Stomach (tissue), 9 donors: ENCODE measurements around the gene ARTN. TPM values are rescaled to one million over a fixed set of nuclear protein-coding genes. Genes with fewer than 3 reads are reported as not detected.
A peak's percentile ranks its signal among the peaks of the same experiment; 100 is the strongest.

Source experiments
- DNase-seq, 2 donors: peaks; one replicate each; pipeline versions ENCODE4 v3.0.0 to v3.0.0-alpha.2; 2013 to 2019
- H3K27ac ChIP-seq, 5 donors: fragments of 200-600 bp in 4 of 5; sonication (generic) in 4 of 5; one replicate each; pipeline ENCODE4 v1.5.1; 2013 to 2019; ENCODE audit warnings: mild to moderate bottlenecking in 1 of 5, moderate library complexity in 1 of 5
- H3K27me3 ChIP-seq, 3 donors: fragments of 200-600 bp; sonication (generic); one replicate each; pipeline ENCODE4 v1.5.1; 2017 to 2019; ENCODE audit warnings: mixed run types in 1 of 3
- H3K36me3 ChIP-seq, 4 donors: fragments of 200-600 bp; sonication (generic); 1 replicate in 3 of 4; 2 replicates in 1 of 4; pipeline ENCODE4 v1.5.1; 2016 to 2019
- H3K4me1 ChIP-seq, 4 donors: fragments of 200-600 bp; sonication (generic); one replicate each; pipeline ENCODE4 v1.5.1; 2016 to 2019
- H3K4me3 ChIP-seq, 4 donors: fragments of 200-600 bp; sonication (generic) in 3 of 4; one replicate each; pipeline ENCODE4 v1.5.1; 2016 to 2019; ENCODE audit warnings: mild to moderate bottlenecking in 1 of 4
- H3K9me3 ChIP-seq, 4 donors: fragments of 200-600 bp; sonication (generic); one replicate each; pipeline ENCODE4 v1.5.1; 2016 to 2019
- EP300 ChIP-seq: sonication (generic); formaldehyde crosslinking; IDR thresholded peaks from one replicate; pipeline ENCODE4 v1.6.1; 2017; ENCODE audit warnings: antibody characterized with exemption
- POLR2A ChIP-seq, 4 donors: fragments of 450-650 bp; IDR thresholded peaks; one replicate each; pipeline ENCODE4 v1.6.1; 2016; ENCODE audit warnings: antibody characterized with exemption in 4 of 4, control low read depth in 2 of 4, mild to moderate bottlenecking in 1 of 4, moderate library complexity in 1 of 4
- POLR2AphosphoS5 ChIP-seq, 3 donors: sonication (generic); formaldehyde crosslinking; IDR thresholded peaks; one replicate each; pipeline ENCODE4 v1.6.1; 2016; ENCODE audit warnings: antibody characterized with exemption in 3 of 3
- WGBS, 5 donors: extraction: QIAGEN DNeasy Blood & Tissue Kit in 3 of 5; methylation state at CpG; one replicate each; pipeline versions ENCODE4 v1.1.5 to v1.1.7; 2013 to 2018; 5-methylcytosine and 5-hydroxymethylcytosine counted together
- intact Hi-C: fragments of 100-400 bp; cut with DNase I; formaldehyde crosslinking; loops from one replicate; pipeline ENCODE4 v1.15.1; 2023; ENCODE audit warnings: low total_unique reads
- polyA plus RNA-seq, 3 donors: library from polyadenylated mRNA; stranded (reverse); fragments of 200-250 nt; gene quantifications; one replicate each; pipeline ENCODE4 v1.2.3, GENCODE V29; 2013
- total RNA-seq, 5 donors: library from RNA; depleted of rRNA; stranded (reverse); fragments of >200 nt; gene quantifications; one replicate each; pipeline versions ENCODE4 v1.1.0 to v1.2.3, GENCODE V29; 2014 to 2016
- TF ChIP-seq, protein P1 (sequence below), 7 experiments: fragments of 450-650 bp in 4 of 7; fragments of 200-600 bp in 3 of 7; sonication (generic) in 3 of 7; IDR thresholded peaks; one replicate each; pipeline ENCODE4 v1.5.1; 2016 to 2019; ENCODE audit warnings: antibody characterized with exemption in 7 of 7, control low read depth in 2 of 7, mild to moderate bottlenecking in 1 of 7
- donor health status: healthy with polysubstance abuse.
- donor health status: Bipolar disorder and iron deficiency.
- donor health status: healthy.

The ARTN gene
- total and polyA plus RNA-seq, 8 donors: 0.44 to 4.8 (median 2.6) TPM; not detected in 4

- TF ChIP-seq, protein P1, sequence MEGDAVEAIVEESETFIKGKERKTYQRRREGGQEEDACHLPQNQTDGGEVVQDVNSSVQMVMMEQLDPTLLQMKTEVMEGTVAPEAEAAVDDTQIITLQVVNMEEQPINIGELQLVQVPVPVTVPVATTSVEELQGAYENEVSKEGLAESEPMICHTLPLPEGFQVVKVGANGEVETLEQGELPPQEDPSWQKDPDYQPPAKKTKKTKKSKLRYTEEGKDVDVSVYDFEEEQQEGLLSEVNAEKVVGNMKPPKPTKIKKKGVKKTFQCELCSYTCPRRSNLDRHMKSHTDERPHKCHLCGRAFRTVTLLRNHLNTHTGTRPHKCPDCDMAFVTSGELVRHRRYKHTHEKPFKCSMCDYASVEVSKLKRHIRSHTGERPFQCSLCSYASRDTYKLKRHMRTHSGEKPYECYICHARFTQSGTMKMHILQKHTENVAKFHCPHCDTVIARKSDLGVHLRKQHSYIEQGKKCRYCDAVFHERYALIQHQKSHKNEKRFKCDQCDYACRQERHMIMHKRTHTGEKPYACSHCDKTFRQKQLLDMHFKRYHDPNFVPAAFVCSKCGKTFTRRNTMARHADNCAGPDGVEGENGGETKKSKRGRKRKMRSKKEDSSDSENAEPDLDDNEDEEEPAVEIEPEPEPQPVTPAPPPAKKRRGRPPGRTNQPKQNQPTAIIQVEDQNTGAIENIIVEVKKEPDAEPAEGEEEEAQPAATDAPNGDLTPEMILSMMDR (IDR thresholded peaks at IDR 0.05): no peak
- TF ChIP-seq POLR2AphosphoS5 (IDR thresholded peaks at IDR 0.05): no peak
- TF ChIP-seq POLR2A (IDR thresholded peaks at IDR 0.05): no peak
- TF ChIP-seq EP300: no peak
- 90 to 96% (median 93%) methylated on average over 9 of the region's 9 CpGs for WGBS, 5 donors
- Histone ChIP-seq H3K27me3 (no peaks in the 10 kb centered on the region), H3K9me3 (no peaks in the 10 kb centered on the region), H3K4me3 (no peak overlapping the region), H3K36me3 (peaks cover 0 to 31% (median 12%) of the 10 kb centered on the region in 4 donors), H3K4me1 (no peaks in the 10 kb centered on the region), H3K27ac (no peak overlapping the region)
- intact Hi-C loops: no loop called here
- DNase-seq: no peak
Measured at GRCh38 chr1:43925846-43926245, 7.8 kb upstream of the ARTN start.

- peak in 1 of 2 donors; percentile 39 for DNase-seq
- TF ChIP-seq, protein P1 (IDR thresholded peaks at IDR 0.05): peak in 4 of 7 experiments; percentile 17 to 49 (median 31)
- no peak for TF ChIP-seq POLR2AphosphoS5 (IDR thresholded peaks at IDR 0.05)
Measured at GRCh38 chr1:43930168-43930948, 3.2 kb upstream of the ARTN start.

GRCh38 chr1:43930949-43931275 lies 2.7 kb upstream of the ARTN start:
- Histone ChIP-seq H3K27ac (no peak overlapping the region), H3K36me3 (peaks cover 0 to 16% (median 8%) of the 10 kb centered on the region in 4 donors), H3K27me3 (peaks cover 0 to 24% (median 23%) of the 10 kb centered on the region in 3 donors), H3K9me3 (no peaks in the 10 kb centered on the region), H3K4me1 (peaks cover 21 to 35% (median 28%) of the 10 kb centered on the region in 4 donors), H3K4me3 (no peak overlapping the region)
- WGBS, 5 donors: 69 to 86% (median 76%) methylated on average over 4 of the region's 4 CpGs
- intact Hi-C loops: loop anchor here (5.0 kb wide), 1 partner anchor 169 kb away; no protein-coding TSS in a partner anchor
- TF ChIP-seq, protein P1 (IDR thresholded peaks at IDR 0.05): no peak
- TF ChIP-seq POLR2A (IDR thresholded peaks at IDR 0.05) (no peak), POLR2AphosphoS5 (IDR thresholded peaks at IDR 0.05) (no peak), EP300 (no peak)
- no peak for DNase-seq

More at GRCh38 chr1:43930168-43930948, 3.2 kb upstream of the ARTN start:
- H3K9me3 ChIP-seq: no peaks in the 10 kb centered on the region
- no peak overlapping the region for H3K27ac ChIP-seq
- peaks cover 0 to 21% (median 11%) of the 10 kb centered on the region in 4 donors for H3K36me3 ChIP-seq
- H3K4me3 ChIP-seq: no peak overlapping the region
- intact Hi-C loops: loop anchor here (5.0 kb wide), 1 partner anchor 168 kb away; no protein-coding TSS in a partner anchor
- WGBS, 5 donors: 88 to 95% (median 91%) methylated on average over 10 of the region's 10 CpGs
- peaks cover 16 to 29% (median 22%) of the 10 kb centered on the region in 4 donors for H3K4me1 ChIP-seq
- peaks cover 0 to 18% (median 17%) of the 10 kb centered on the region in 3 donors for H3K27me3 ChIP-seq

- intact Hi-C loops: loop anchor here (5.0 kb wide), 1 partner anchor 170 kb away; no protein-coding TSS in a partner anchor
- DNase-seq: no peak
Measured at GRCh38 chr1:43931711-43932660, 1.6 kb upstream of the ARTN start.

More at GRCh38 chr1:43931711-43932660, 1.6 kb upstream of the ARTN start:
- no peaks in the 10 kb centered on the region for H3K9me3 ChIP-seq
- no peak overlapping the region for H3K27ac ChIP-seq
- H3K36me3 ChIP-seq: peaks cover 0 to 9% (median 4%) of the 10 kb centered on the region in 4 donors
- H3K4me1 ChIP-seq: peaks cover 29 to 43% (median 36%) of the 10 kb centered on the region in 4 donors
- TF ChIP-seq POLR2A (IDR thresholded peaks at IDR 0.05) (no peak), POLR2AphosphoS5 (IDR thresholded peaks at IDR 0.05) (no peak), EP300 (no peak)
- TF ChIP-seq, protein P1 (IDR thresholded peaks at IDR 0.05): no peak
- 86 to 92% (median 90%) methylated on average over 11 to 13 of the region's 13 CpGs for WGBS, 5 donors
- H3K27me3 ChIP-seq: peaks cover 0 to 26% (median 25%) of the 10 kb centered on the region in 3 donors
- H3K4me3 ChIP-seq: no peak overlapping the region
